Endothelial cell of umbilical vein (primary cell): ENCODE results near the gene MED4. TPM values are rescaled to one million over a fixed set of nuclear protein-coding genes. Genes with fewer than 3 reads are reported as not detected.

Experiments used
- BruUV-seq: library from RNA; stranded (reverse); fragments of 400-500 nt; replicated peaks from 2 replicates; lab custom pipeline; 2021; lab: Mats Ljungman, UMichigan
- CTCF ChIA-PET: fragments of 300-600, 350-600 bp; sonication (Branson Sonifier 250); formaldehyde crosslinking; loops from one replicate; lab custom pipeline; 2021; ENCODE audit warnings: antibody characterized with exemption, inconsistent platforms; lab: Charles Lee
- POLR2A ChIA-PET: fragments of 300-600, 350-600 bp; sonication (Branson Sonifier 250); formaldehyde crosslinking; loops from one replicate; lab custom pipeline; 2021; ENCODE audit warnings: antibody characterized with exemption, inconsistent platforms; lab: Charles Lee
- DNase-seq: peaks from one replicate; pipeline ENCODE4 v3.0.0-alpha.2; 2011; ENCODE audit warnings: low read depth, low spot score
- FAIRE-seq: peaks from 2 replicates; lab custom pipeline; 2011; peaks lifted over from hg19 to GRCh38; lab: Jason Lieb, UNC
- H2AFZ ChIP-seq: 2 replicates; pipeline ENCODE4 v1.6.0; 2012; ENCODE audit warnings: low read depth, low read length, control low read depth, inconsistent platforms
- H3K27ac ChIP-seq: 2 replicates; pipeline ENCODE4 v1.5.1; 2011; ENCODE audit warnings: low read depth, mild to moderate bottlenecking, control low read depth, low read length, moderate library complexity; ENCODE audit not compliant: insufficient read depth
- H3K27me3 ChIP-seq, 2 experiments: 2 replicates each; pipeline versions ENCODE4 v1.6.0 to v1.6.1; 2011; ENCODE audit warnings: low read length in 2 of 2, mixed read lengths in 1 of 2; ENCODE audit not compliant: control insufficient read depth in 2 of 2, insufficient read depth in 2 of 2
- H3K36me3 ChIP-seq, 2 experiments: 2 replicates in 1 of 2; 3 replicates in 1 of 2; pipeline ENCODE4 v1.5.1; 2011; ENCODE audit warnings: low read length in 2 of 2, mild to moderate bottlenecking in 1 of 2, moderate library complexity in 1 of 2; ENCODE audit not compliant: control insufficient read depth in 2 of 2, insufficient read depth in 2 of 2; ENCODE audit errors: extremely low read depth in 1 of 2
- H3K4me1 ChIP-seq: 3 replicates; pipeline ENCODE4 v1.5.1; 2011; ENCODE audit warnings: mild to moderate bottlenecking, low read length; ENCODE audit not compliant: control insufficient read depth, insufficient read depth; ENCODE audit errors: extremely low read depth
- H3K4me2 ChIP-seq: 2 replicates; pipeline ENCODE4 v1.6.1; 2011; ENCODE audit warnings: low read length, control low read depth, mixed read lengths; ENCODE audit not compliant: insufficient read depth
- H3K4me3 ChIP-seq, 3 experiments: fragments of 200-600 bp in 1 of 3; sonication (generic), shearing (Covaris generic) in 1 of 3; replicated peaks in 1 of 3; 2 replicates each; pipeline ENCODE4 v1.5.1; 2011 to 2016; ENCODE audit warnings: control low read depth in 3 of 3, low read length in 3 of 3, mild to moderate bottlenecking in 2 of 3, inconsistent platforms in 1 of 3, low read depth in 1 of 3, moderate library complexity in 1 of 3; ENCODE audit not compliant: insufficient read depth in 1 of 3
- H3K79me2 ChIP-seq: 2 replicates; pipeline ENCODE4 v1.6.0; 2012; ENCODE audit warnings: low read length, inconsistent platforms; ENCODE audit not compliant: control insufficient read depth, insufficient read depth
- H3K9ac ChIP-seq: replicated peaks from 2 replicates; pipeline ENCODE3; 2011; ENCODE audit warnings: low read length, control low read depth; ENCODE audit not compliant: insufficient read depth; ENCODE audit errors: extremely low read depth
- H3K9me1 ChIP-seq: replicated peaks from 3 replicates; pipeline ENCODE4 v1.6.0; 2011; ENCODE audit warnings: mild to moderate bottlenecking, low read length; ENCODE audit not compliant: control insufficient read depth, insufficient read depth; ENCODE audit errors: extremely low read depth
- H3K9me3 ChIP-seq: replicated peaks from 2 replicates; pipeline ENCODE4 v1.5.1; 2012; ENCODE audit warnings: low read length, inconsistent platforms; ENCODE audit not compliant: control insufficient read depth, insufficient read depth
- H4K20me1 ChIP-seq: replicated peaks from 2 replicates; pipeline ENCODE3; 2011; ENCODE audit warnings: mild to moderate bottlenecking, low read length; ENCODE audit not compliant: control insufficient read depth, insufficient read depth; ENCODE audit errors: extremely low read depth
- EZH2 ChIP-seq: IDR thresholded peaks from 2 replicates; pipeline ENCODE4 v1.6.1; 2012; ENCODE audit warnings: borderline replicate concordance, low read depth, mild to moderate bottlenecking, moderate library complexity, low read length, inconsistent platforms; ENCODE audit not compliant: severe bottlenecking
- FOS ChIP-seq: IDR thresholded peaks from 2 replicates; pipeline ENCODE4 v1.6.1; 2011; ENCODE audit warnings: mild to moderate bottlenecking, low read length, moderate library complexity, borderline replicate concordance; ENCODE audit not compliant: insufficient read depth
- GATA2 ChIP-seq: IDR thresholded peaks from 2 replicates; pipeline ENCODE4 v1.7.0; 2011; ENCODE audit warnings: low read depth, mild to moderate bottlenecking, moderate library complexity, mixed read lengths, low read length; ENCODE audit not compliant: insufficient read length, insufficient read depth
- JUN ChIP-seq: IDR thresholded peaks from 2 replicates; pipeline ENCODE4 v1.6.1; 2011; ENCODE audit warnings: borderline replicate concordance, low read depth; ENCODE audit not compliant: insufficient read length, insufficient read depth
- MYC ChIP-seq: IDR thresholded peaks from one replicate; pipeline ENCODE4 v1.6.1; 2011; ENCODE audit warnings: mild to moderate bottlenecking, low read depth, low read length
- POLR2A ChIP-seq: IDR thresholded peaks from 2 replicates; pipeline ENCODE4 v1.6.1; 2012; ENCODE audit warnings: low read depth, mild to moderate bottlenecking, control low read depth, low read length
- POLR2AphosphoS5 ChIP-seq: IDR thresholded peaks from 2 replicates; pipeline ENCODE4 v1.6.1; 2012; ENCODE audit warnings: low read depth, mild to moderate bottlenecking, control low read depth, low read length, moderate library complexity; ENCODE audit not compliant: insufficient read depth
- dilution Hi-C: fragments of 300-500 bp; cut with MboI; formaldehyde crosslinking; loops from one replicate; pipeline ENCODE4 v1.15.0; 2019; ENCODE audit warnings: low sequenced_read_pairs; ENCODE audit not compliant: extremely low pct_ligation_motif_present
- intact Hi-C: fragments of 100-400 bp; cut with micrococcal nuclease; formaldehyde crosslinking; loops from one replicate; pipeline ENCODE4 v1.10.0; 2022
- polyA plus RNA-seq, 4 experiments: library from polyadenylated mRNA; depleted of rRNA in 3 of 4; stranded (reverse) in 3 of 4; unstranded in 1 of 4; fragments of >200 nt; gene quantifications; 2 replicates each; pipeline versions ENCODE4 v1.2.1 to v1.2.3, GENCODE V29; 2011 to 2012; ENCODE audit warnings: missing spikeins in 1 of 4
- total RNA-seq: library from RNA; stranded (reverse); gene quantifications from 2 replicates; pipeline ENCODE4 v1.2.3, GENCODE V29; 2021
- TF ChIP-seq, protein P1 (sequence below): IDR thresholded peaks from 2 replicates; pipeline ENCODE4 v1.6.1; 2011; ENCODE audit not compliant: insufficient read depth, insufficient read length
- TF ChIP-seq, protein P2 (sequence below), 2 donors: IDR thresholded peaks; 1 replicate in 1 of 2; 2 replicates in 1 of 2; pipeline ENCODE4 v1.5.1; 2011; ENCODE audit warnings: low read length in 2 of 2, mild to moderate bottlenecking in 2 of 2, moderate library complexity in 2 of 2, control low read depth in 1 of 2, inconsistent platforms in 1 of 2, low read depth in 1 of 2; ENCODE audit not compliant: insufficient read depth in 1 of 2; ENCODE audit errors: extremely low read depth in 1 of 2

Gene MED4
- total and polyA plus RNA-seq, 2 donors (not counting 3 experiments of a cell fraction or from before 2014, with no cell fraction given) = 21.9 to 43.3 TPM

DNA sequence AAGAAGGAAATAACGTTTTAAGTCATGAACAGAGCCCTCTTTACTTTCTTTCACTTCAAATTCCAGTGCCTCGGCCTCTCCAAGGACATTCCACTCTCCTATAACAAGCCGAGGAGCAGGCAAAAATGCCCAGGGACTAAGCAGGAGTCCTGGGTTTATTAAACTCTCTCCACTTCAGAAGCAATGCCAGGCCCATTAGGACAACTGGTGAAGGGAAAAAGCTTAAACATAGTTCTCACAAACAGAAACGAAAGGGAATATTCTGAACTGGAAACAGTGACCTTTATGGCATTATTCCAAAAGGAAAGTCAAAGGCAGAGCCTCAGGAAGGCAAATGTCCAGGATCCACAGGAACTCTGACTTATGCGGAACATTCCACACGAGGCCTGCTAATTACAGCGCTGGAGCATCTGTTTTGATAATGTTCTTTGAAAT is 30.9 kb upstream of the MED4 start:
- peak overlapping the region; percentile 92 for H3K4me2 ChIP-seq
- TF ChIP-seq JUN (no peak), MYC (no peak), FOS (no peak)
- POLR2A ChIA-PET = no interaction called here
- peaks cover 15% of the 10 kb centered on the region for H3K4me1 ChIP-seq
- FAIRE-seq = peak; percentile 85
- no peaks in the 10 kb centered on the region for H3K27me3 ChIP-seq
- intact Hi-C loops (loop anchor here (1.0 to 5.0 kb wide), 7 partner anchors 16 to 641 kb away; partner anchors contain the start of genes ITM2B, LPAR6 and RB1), dilution Hi-C loops (no loop called here)
- H3K4me3 ChIP-seq = peak overlapping the region in 1 of 3 experiments; percentile 49
- H3K27ac ChIP-seq = peak overlapping the region; percentile 66
- peak; percentile 92 for DNase-seq
- CTCF ChIA-PET = interaction anchor here (0.7 to 2.5 kb wide), 6 partner anchors 14 to 643 kb away, joined by 3 to 23 read pairs (median 9); partner anchors contain the start of gene NUDT15
- H3K9me3 ChIP-seq = no peaks in the 10 kb centered on the region
- H2AFZ ChIP-seq = peak overlapping the region; percentile 91
- no TSS peak for BruUV-seq
- no peaks in the 10 kb centered on the region for H3K79me2 ChIP-seq
- H3K9ac ChIP-seq = no peak overlapping the region
- no peaks in the 10 kb centered on the region for H3K36me3 ChIP-seq
- no peaks in the 10 kb centered on the region for H4K20me1 ChIP-seq
- no peaks in the 10 kb centered on the region for H3K9me1 ChIP-seq

DNA sequence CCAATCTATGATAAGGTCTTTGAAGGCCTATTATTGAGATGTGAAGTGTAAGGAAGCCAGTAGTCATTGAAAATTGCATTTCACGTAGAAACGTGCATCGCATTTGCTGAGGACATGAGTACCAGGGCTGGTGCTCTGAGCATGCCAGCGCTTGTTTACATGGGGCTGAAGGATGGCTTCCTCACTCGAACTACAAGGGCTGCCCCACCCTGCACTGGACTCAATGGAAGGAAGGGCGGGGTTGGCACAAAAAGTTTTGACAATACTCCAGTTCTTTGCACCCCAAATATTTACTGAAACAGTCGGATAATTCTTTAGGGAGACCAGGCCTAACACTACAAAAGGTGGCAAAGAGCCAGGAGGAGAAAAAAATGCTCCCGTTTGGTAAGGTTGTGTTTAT is 28.9 kb upstream of the MED4 start:
- CTCF ChIA-PET = no interaction called here
- no TSS peak for BruUV-seq

More for the DNA sequence above, 28.9 kb upstream of the MED4 start:
- Histone ChIP-seq H3K9ac (no peak overlapping the region), H3K4me1 (peaks cover 15% of the 10 kb centered on the region), H3K36me3 (no peaks in the 10 kb centered on the region), H2AFZ (no peak overlapping the region), H3K4me3 (no peak overlapping the region), H3K79me2 (no peaks in the 10 kb centered on the region), H3K27ac (no peak overlapping the region), H4K20me1 (no peaks in the 10 kb centered on the region), H3K9me1 (no peaks in the 10 kb centered on the region), H3K9me3 (no peaks in the 10 kb centered on the region), H3K4me2 (no peak overlapping the region), H3K27me3 (peaks cover 0 to 2% of the 10 kb centered on the region in 2 experiments)
- no peak for FAIRE-seq
- intact Hi-C loops (loop anchor here (2.0 kb wide), 1 partner anchor 25 kb away; no protein-coding TSS in a partner anchor), dilution Hi-C loops (no loop called here)
- TF ChIP-seq JUN (no peak), EZH2 (no peak), POLR2AphosphoS5 (no peak), POLR2A (no peak), GATA2 (no peak), FOS (no peak), MYC (no peak)
- TF ChIP-seq, protein P1, sequence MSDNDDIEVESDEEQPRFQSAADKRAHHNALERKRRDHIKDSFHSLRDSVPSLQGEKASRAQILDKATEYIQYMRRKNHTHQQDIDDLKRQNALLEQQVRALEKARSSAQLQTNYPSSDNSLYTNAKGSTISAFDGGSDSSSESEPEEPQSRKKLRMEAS = no peak
- TF ChIP-seq, protein P2, sequence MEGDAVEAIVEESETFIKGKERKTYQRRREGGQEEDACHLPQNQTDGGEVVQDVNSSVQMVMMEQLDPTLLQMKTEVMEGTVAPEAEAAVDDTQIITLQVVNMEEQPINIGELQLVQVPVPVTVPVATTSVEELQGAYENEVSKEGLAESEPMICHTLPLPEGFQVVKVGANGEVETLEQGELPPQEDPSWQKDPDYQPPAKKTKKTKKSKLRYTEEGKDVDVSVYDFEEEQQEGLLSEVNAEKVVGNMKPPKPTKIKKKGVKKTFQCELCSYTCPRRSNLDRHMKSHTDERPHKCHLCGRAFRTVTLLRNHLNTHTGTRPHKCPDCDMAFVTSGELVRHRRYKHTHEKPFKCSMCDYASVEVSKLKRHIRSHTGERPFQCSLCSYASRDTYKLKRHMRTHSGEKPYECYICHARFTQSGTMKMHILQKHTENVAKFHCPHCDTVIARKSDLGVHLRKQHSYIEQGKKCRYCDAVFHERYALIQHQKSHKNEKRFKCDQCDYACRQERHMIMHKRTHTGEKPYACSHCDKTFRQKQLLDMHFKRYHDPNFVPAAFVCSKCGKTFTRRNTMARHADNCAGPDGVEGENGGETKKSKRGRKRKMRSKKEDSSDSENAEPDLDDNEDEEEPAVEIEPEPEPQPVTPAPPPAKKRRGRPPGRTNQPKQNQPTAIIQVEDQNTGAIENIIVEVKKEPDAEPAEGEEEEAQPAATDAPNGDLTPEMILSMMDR (IDR thresholded peaks at IDR 0.05; ENCODE audit: extremely low read depth in 1 of 2, insufficient read depth in 1 of 2, low read depth in 1 of 2, low read length in 2 of 2) = no peak
- DNase-seq = no peak
- POLR2A ChIA-PET = no interaction called here
